ENCODE results near the gene FIBCD1. TPM values are rescaled to one million over a fixed set of nuclear protein-coding genes. Genes with fewer than 3 reads are reported as not detected.

FIBCD1 gene
- total and polyA plus RNA-seq, 2 of the 8 experiments (the other 6 are each of a cell fraction or from before 2014, with no cell fraction given) = 6.1 to 8.8 TPM

DNA sequence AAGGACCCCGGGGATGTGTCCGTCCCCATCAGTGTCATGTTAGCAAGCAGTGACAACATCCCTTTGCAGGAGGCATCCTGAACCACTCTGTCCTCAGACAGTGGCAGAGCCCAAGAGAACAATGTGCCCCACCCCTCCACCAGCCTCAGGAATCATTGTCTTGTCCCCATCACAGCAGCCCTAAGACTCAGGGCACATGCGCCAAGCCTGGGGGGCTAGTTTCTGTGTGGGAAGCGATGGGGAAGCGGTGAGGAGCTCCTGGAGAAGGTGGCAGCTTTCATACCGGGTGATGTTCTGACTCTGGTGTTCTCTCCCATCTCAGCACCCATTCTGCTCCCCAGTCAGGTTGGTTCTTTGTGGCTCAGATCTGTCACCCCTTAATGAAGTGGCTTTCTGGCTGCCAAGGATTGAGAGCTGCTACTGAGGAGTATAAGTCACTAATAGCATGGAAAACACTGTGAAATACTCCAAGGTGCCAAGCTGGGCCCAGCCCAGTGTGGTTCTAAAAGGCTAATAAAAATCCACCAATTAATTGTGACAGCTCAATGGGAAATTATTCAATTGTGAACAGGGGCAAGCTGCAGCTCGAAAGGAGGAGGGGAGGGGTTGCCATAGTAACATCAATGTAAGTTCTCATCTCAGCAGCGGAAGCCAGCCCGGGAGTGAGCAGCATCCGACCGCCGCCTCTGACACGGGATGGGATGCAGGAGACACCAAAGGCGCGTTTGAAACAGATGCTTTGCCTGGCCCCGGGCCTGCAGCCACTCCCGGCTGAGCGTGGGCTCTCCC lies 47.2 kb downstream of the FIBCD1 start:
- Histone ChIP-seq H3K23me2 (ENCODE audit: low read depth, low read length) (no peaks in the 10 kb centered on the region), H3K18ac (ENCODE audit: extremely low read depth, low read length) (no peak overlapping the region), H3K9ac (replicated peaks in 1 of 4; ENCODE audit: extremely low read depth in 1 of 4, low read depth in 3 of 4, low read length in 3 of 4) (no peak overlapping the region), H3K36me3 (ENCODE audit: control insufficient read depth in 2 of 4, insufficient read depth in 4 of 4, low read length in 3 of 4) (peaks cover 3 to 29% (median 15%) of the 10 kb centered on the region in 4 experiments; a peak in 6 of 8 replicates), H4K8ac (ENCODE audit: extremely low read depth, insufficient read depth, low read length) (no peak overlapping the region), H2AFZ (ENCODE audit: low read length) (no peak overlapping the region), H3K79me2 (ENCODE audit: control insufficient read depth in 1 of 2, insufficient read depth in 2 of 2, low read length in 2 of 2) (no peaks in the 10 kb centered on the region), H2BK120ac (replicated peaks; ENCODE audit: low read depth, low read length) (no peak overlapping the region), H4K20me1 (replicated peaks in 1 of 2; ENCODE audit: control insufficient read depth in 1 of 2, insufficient read depth in 2 of 2, low read length in 2 of 2) (peaks cover 4 to 6% of the 10 kb centered on the region in 2 experiments), H2AK5ac (ENCODE audit: low read depth, low read length) (no peak overlapping the region), H2BK20ac (ENCODE audit: low read length) (no peak overlapping the region), H3K4me3 (ENCODE audit: extremely low read depth in 1 of 4, insufficient read depth in 2 of 4, low read depth in 3 of 4, low read length in 4 of 4) (no peak overlapping the region), H2BK12ac (ENCODE audit: low read depth, low read length) (no peak overlapping the region), H3K27me3 (replicated peaks in 1 of 4; ENCODE audit: control insufficient read depth in 3 of 4, extremely low read depth in 1 of 4, insufficient read depth in 3 of 4, low read length in 3 of 4) (no peaks in the 10 kb centered on the region), H3K4me2 (ENCODE audit: insufficient read depth in 1 of 2, low read depth in 2 of 2, low read length in 2 of 2) (no peak overlapping the region), H3K4me1 (replicated peaks in 1 of 4; ENCODE audit: control insufficient read depth in 3 of 4, insufficient read depth in 4 of 4, low read length in 3 of 4) (peaks cover 0 to 3% (median 0%) of the 10 kb centered on the region in 4 experiments; a peak in 3 of 7 replicates), H3K79me1 (ENCODE audit: low read depth, low read length) (no peaks in the 10 kb centered on the region), H3K23ac (ENCODE audit: insufficient read length) (no peak overlapping the region), H2BK15ac (ENCODE audit: low read length) (no peak overlapping the region), H4K5ac (ENCODE audit: insufficient read length, low read depth, low read length) (no peak overlapping the region), H3K14ac (ENCODE audit: insufficient read length) (no peak overlapping the region), H3K9me3 (ENCODE audit: insufficient read depth in 2 of 2, low read depth in 1 of 2, low read length in 1 of 2) (no peaks in the 10 kb centered on the region), H3K4ac (replicated peaks; ENCODE audit: insufficient read length, low read depth, low read length) (no peak overlapping the region), H4K91ac (replicated peaks; ENCODE audit: insufficient read length, low read length) (no peak overlapping the region), H3K27ac (ENCODE audit: low read depth, low read length) (no peak overlapping the region), H2BK5ac (ENCODE audit: low read depth, low read length) (peak overlapping the region; percentile 30; the same call in 1 of the 2 replicates), H3K56ac (replicated peaks; ENCODE audit: insufficient read length, low read depth, low read length) (no peak overlapping the region)
- ChIA-PET CTCF (ENCODE audit: partially characterized antibody) (interaction anchor here (0.7 to 8.2 kb wide), 10 partner anchors 8 to 160 kb away, joined by 3 to 49 read pairs (median 5); no protein-coding TSS in a partner anchor), POLR2A (ENCODE audit: partially characterized antibody) (interaction anchor here (2.3 kb wide), 1 partner anchor 202 kb away, joined by 5 read pairs; no protein-coding TSS in a partner anchor)
- DNase-seq (ENCODE audit: low read depth in 1 of 2, low spot score in 2 of 2) (no peak), FAIRE-seq (no peak)
- WGBS, 2 experiments (ENCODE audit: extremely low coverage in 1 of 2, insufficient coverage in 1 of 2, insufficient read length in 1 of 2, insufficient replicate concordance in 2 of 2, low coverage in 1 of 2, low lambda C conversion rate in 2 of 2, missing lambda C conversion rate in 1 of 2) = 93% methylated on average over 18 of the region's 18 CpGs; no CpG with 5 or more reads in 1 of the 2 experiments
- TF ChIP-seq TCF12 (IDR thresholded peaks at IDR 0.05; ENCODE audit: low read depth, low read length) = no peak
- no peak for TF ChIP-seq SP1 (IDR thresholded peaks at IDR 0.05; ENCODE audit: low read depth, low read length)
- no peak for TF ChIP-seq CHD1 (IDR thresholded peaks at IDR 0.05; ENCODE audit: low read depth, low read length)
- TF ChIP-seq CTBP2 (IDR thresholded peaks at IDR 0.05; ENCODE audit: borderline replicate concordance, insufficient read depth, insufficient read length, low read length) = no peak
- TF ChIP-seq TEAD4 (IDR thresholded peaks at IDR 0.05; ENCODE audit: low read depth, low read length) = no peak
- TF ChIP-seq, protein P1, sequence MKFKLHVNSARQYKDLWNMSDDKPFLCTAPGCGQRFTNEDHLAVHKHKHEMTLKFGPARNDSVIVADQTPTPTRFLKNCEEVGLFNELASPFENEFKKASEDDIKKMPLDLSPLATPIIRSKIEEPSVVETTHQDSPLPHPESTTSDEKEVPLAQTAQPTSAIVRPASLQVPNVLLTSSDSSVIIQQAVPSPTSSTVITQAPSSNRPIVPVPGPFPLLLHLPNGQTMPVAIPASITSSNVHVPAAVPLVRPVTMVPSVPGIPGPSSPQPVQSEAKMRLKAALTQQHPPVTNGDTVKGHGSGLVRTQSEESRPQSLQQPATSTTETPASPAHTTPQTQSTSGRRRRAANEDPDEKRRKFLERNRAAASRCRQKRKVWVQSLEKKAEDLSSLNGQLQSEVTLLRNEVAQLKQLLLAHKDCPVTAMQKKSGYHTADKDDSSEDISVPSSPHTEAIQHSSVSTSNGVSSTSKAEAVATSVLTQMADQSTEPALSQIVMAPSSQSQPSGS (IDR thresholded peaks at IDR 0.05; ENCODE audit: low read length) = no peak
- no peak for TF ChIP-seq CBX5 (IDR thresholded peaks at IDR 0.05; ENCODE audit: low read depth, low read length)
- TF ChIP-seq TAF7 (optimal IDR thresholded peaks at IDR 0.05; ENCODE audit: borderline replicate concordance, low read depth, low read length) = no peak
- no peak for TF ChIP-seq BRCA1 (IDR thresholded peaks at IDR 0.05; ENCODE audit: low read depth, low read length)
- TF ChIP-seq KDM4A (IDR thresholded peaks at IDR 0.05; ENCODE audit: low read depth, low read length, severe bottlenecking) = no peak
- TF ChIP-seq POU5F1 (IDR thresholded peaks at IDR 0.05; ENCODE audit: low read depth, low read length) = no peak
